ENCODE measurements around the gene SLC22A23. TPM values are rescaled to one million over a fixed set of nuclear protein-coding genes. Genes with fewer than 3 reads are reported as not detected.

SLC22A23 gene
- total RNA-seq, 2 experiments from 2014 or later, result not detected

DNA sequence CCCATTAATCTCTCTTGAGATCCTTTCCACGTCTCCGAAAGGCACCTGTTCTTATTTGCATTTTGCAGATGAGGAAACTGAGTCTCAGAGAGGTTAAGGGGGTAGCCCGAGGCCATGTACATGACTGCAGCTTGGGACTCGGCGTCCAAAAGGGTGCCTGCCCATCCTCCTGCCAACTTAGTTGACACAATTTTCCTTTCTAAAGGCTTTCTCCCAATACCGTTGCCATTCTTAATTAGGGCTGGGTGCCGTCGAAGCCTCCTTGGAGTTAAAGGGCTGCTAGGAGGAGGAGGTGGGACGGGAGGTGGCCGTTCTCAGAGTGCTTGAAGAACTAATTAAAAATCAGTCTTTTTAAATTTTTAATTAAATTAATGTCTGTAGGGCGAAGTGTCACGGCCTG lies 198.6 kb downstream of the SLC22A23 start:
- Histone ChIP-seq H3K4me1 (ENCODE audit: insufficient read depth, low read length, poor library complexity, severe bottlenecking) (peaks cover 15% of the 10 kb centered on the region), H3K4me3 (ENCODE audit: low read depth, low read length, poor library complexity, severe bottlenecking) (peak overlapping the region; percentile 95), H3K36me3 (ENCODE audit: insufficient read depth, low read length) (peaks cover 24% of the 10 kb centered on the region; the same call in 1 of the 2 replicates), H4K20me1 (ENCODE audit: insufficient read depth, low read length) (no peaks in the 10 kb centered on the region; the same call in 1 of the 2 replicates), H3K27ac (ENCODE audit: low read depth, low read length, poor library complexity, severe bottlenecking) (no peak overlapping the region), H2AFZ (ENCODE audit: low read length) (peak overlapping the region; percentile 28; the same call in 1 of the 2 replicates), H3K4me2 (ENCODE audit: low read length) (peak overlapping the region; percentile 69), H3K79me2 (ENCODE audit: insufficient read depth, low read depth, low read length) (peaks cover 41% of the 10 kb centered on the region), H3K9me2 (ENCODE audit: insufficient read depth, low read length) (no peaks in the 10 kb centered on the region), H3K9me3 (ENCODE audit: low read length) (no peaks in the 10 kb centered on the region)
- TF ChIP-seq EZH2phosphoT487 (IDR thresholded peaks at IDR 0.05; ENCODE audit: borderline replicate concordance, low read depth, low read length), result no peak
- TF ChIP-seq, protein P1, sequence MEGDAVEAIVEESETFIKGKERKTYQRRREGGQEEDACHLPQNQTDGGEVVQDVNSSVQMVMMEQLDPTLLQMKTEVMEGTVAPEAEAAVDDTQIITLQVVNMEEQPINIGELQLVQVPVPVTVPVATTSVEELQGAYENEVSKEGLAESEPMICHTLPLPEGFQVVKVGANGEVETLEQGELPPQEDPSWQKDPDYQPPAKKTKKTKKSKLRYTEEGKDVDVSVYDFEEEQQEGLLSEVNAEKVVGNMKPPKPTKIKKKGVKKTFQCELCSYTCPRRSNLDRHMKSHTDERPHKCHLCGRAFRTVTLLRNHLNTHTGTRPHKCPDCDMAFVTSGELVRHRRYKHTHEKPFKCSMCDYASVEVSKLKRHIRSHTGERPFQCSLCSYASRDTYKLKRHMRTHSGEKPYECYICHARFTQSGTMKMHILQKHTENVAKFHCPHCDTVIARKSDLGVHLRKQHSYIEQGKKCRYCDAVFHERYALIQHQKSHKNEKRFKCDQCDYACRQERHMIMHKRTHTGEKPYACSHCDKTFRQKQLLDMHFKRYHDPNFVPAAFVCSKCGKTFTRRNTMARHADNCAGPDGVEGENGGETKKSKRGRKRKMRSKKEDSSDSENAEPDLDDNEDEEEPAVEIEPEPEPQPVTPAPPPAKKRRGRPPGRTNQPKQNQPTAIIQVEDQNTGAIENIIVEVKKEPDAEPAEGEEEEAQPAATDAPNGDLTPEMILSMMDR (conservative IDR thresholded peaks at IDR 0.05; ENCODE audit: low read length), result no peak
- CTCF ChIA-PET (ENCODE audit: unreplicated experiment), result no interaction called here
- no peak for DNase-seq (ENCODE audit: low spot score)
- POLR2A ChIA-PET, result interaction anchor here (1.0 to 1.7 kb wide), 4 partner anchors 92 to 183 kb away, joined by 3 to 5 read pairs (median 4); no protein-coding TSS in a partner anchor
- BruUV-seq (replicated peaks), result no TSS peak
- intact Hi-C loops (cut with micrococcal nuclease; ENCODE audit: unreplicated experiment), result loop anchor here (2.0 to 5.0 kb wide), 4 partner anchors 95 to 261 kb away; partner anchors contain the start of genes NQO2 and RIPK1

DNA sequence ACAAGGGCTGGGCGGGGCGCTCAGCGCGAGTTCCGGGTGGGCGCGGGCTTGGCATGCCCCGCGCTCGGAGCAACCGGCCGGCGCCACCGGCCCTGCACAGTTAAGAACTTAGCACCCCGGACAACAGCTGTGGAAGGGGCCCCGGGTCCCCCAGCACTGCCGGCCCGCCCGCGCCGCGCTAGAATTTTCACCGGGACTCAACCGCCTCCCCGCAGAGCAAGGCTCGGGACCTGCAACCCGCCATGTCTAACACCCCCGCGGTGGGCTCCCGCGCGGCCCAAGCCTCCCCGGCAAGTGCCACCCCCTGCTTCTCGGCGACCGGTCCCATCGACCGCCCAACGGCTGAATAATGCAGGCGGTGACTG lies 203.3 kb downstream of the SLC22A23 start:
- H3K4me3 ChIP-seq (ENCODE audit: low read depth, low read length, poor library complexity, severe bottlenecking), result no peak overlapping the region
- H3K79me2 ChIP-seq (ENCODE audit: insufficient read depth, low read depth, low read length), result no peaks in the 10 kb centered on the region
- intact Hi-C loops (cut with micrococcal nuclease; ENCODE audit: unreplicated experiment), result no loop called here
- H4K20me1 ChIP-seq (ENCODE audit: insufficient read depth, low read length), result no peaks in the 10 kb centered on the region
- H2AFZ ChIP-seq (ENCODE audit: low read length), result no peak overlapping the region
- BruUV-seq (replicated peaks), result no TSS peak
- H3K27ac ChIP-seq (ENCODE audit: low read depth, low read length, poor library complexity, severe bottlenecking), result no peak overlapping the region
- no peaks in the 10 kb centered on the region for H3K36me3 ChIP-seq (ENCODE audit: insufficient read depth, low read length)
- ChIA-PET CTCF (ENCODE audit: unreplicated experiment) (no interaction called here), POLR2A (interaction anchor here (1.2 kb wide), 1 partner anchor 91 kb away, joined by 7 read pairs; no protein-coding TSS in a partner anchor)
- no peaks in the 10 kb centered on the region for H3K9me2 ChIP-seq (ENCODE audit: insufficient read depth, low read length)
- DNase-seq (ENCODE audit: low spot score), result no peak
- no peak for TF ChIP-seq EZH2phosphoT487 (IDR thresholded peaks at IDR 0.05; ENCODE audit: borderline replicate concordance, low read depth, low read length)
- TF ChIP-seq, protein P1 (conservative IDR thresholded peaks at IDR 0.05; ENCODE audit: low read length), result no peak
- H3K4me1 ChIP-seq (ENCODE audit: insufficient read depth, low read length, poor library complexity, severe bottlenecking), result peaks cover 5% of the 10 kb centered on the region
- no peak overlapping the region for H3K4me2 ChIP-seq (ENCODE audit: low read length)
- H3K9me3 ChIP-seq (ENCODE audit: low read length), result no peaks in the 10 kb centered on the region

DNA sequence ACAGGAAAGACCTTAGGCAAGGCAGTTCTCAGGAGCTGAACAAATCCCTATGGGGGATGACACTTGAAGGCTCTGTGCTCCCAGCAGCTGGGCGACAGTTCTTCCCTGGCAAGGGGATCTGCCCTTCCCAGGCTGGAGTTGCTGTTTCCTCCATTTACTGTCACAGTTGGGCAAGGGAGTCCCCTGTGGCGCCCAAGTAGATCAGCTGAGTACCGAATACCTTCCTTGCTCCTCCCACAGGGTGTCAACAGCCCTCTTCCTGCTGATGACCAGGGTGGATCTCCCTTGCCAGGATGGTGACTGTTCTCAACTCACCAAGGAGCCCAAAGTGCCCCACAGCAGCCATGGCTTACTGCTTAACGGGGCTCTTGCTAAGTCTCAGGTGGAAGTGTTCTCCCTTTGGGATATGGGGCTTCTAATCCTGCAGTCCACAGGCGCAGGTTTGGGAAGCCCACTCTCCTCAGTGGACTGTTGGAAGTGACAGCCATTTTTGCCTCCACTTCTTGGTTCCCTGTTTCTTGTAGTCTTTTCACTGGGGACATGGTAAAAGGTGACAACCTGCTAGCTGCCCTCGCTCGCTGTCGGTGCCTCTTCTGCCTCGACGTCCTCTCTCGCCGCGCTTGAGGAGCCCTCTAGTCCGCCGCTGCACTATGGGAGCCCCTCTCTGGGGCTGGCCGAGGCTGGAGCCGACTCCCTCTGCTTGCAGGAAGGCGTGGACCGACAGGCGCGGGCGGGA lies 203.8 kb downstream of the SLC22A23 start:
- BruUV-seq (replicated peaks), result no TSS peak
- ChIA-PET CTCF (ENCODE audit: unreplicated experiment) (no interaction called here), POLR2A (no interaction called here)
- Histone ChIP-seq H3K9me2 (ENCODE audit: insufficient read depth, low read length) (no peaks in the 10 kb centered on the region), H3K9me3 (ENCODE audit: low read length) (no peaks in the 10 kb centered on the region), H4K20me1 (ENCODE audit: insufficient read depth, low read length) (no peaks in the 10 kb centered on the region), H3K4me1 (ENCODE audit: insufficient read depth, low read length, poor library complexity, severe bottlenecking) (peaks cover 1% of the 10 kb centered on the region), H3K27ac (ENCODE audit: low read depth, low read length, poor library complexity, severe bottlenecking) (no peak overlapping the region), H3K4me3 (ENCODE audit: low read depth, low read length, poor library complexity, severe bottlenecking) (no peak overlapping the region), H3K36me3 (ENCODE audit: insufficient read depth, low read length) (no peaks in the 10 kb centered on the region), H2AFZ (ENCODE audit: low read length) (no peak overlapping the region), H3K79me2 (ENCODE audit: insufficient read depth, low read depth, low read length) (no peaks in the 10 kb centered on the region), H3K4me2 (ENCODE audit: low read length) (no peak overlapping the region)
- DNase-seq (ENCODE audit: low spot score), result no peak
- intact Hi-C loops (cut with micrococcal nuclease; ENCODE audit: unreplicated experiment), result no loop called here
- TF ChIP-seq, protein P1 (conservative IDR thresholded peaks at IDR 0.05; ENCODE audit: low read length), result no peak
- TF ChIP-seq EZH2phosphoT487 (IDR thresholded peaks at IDR 0.05; ENCODE audit: borderline replicate concordance, low read depth, low read length), result no peak
